ENCODE results near the gene FREY1.

Gene FREY1

GRCh38 chr11:45905095-45905494 is 2.0 kb downstream of the FREY1 start:
- Histone ChIP-seq H2AFZ (ENCODE audit: low read length) (no peak overlapping the region), H3K4me3 (ENCODE audit: low read length, poor library complexity, severe bottlenecking) (no peak overlapping the region), H3K4me2 (ENCODE audit: low read depth, low read length, poor library complexity, severe bottlenecking) (no peak overlapping the region), H3K9ac (ENCODE audit: low read depth, low read length, poor library complexity, severe bottlenecking) (no peak overlapping the region), H3K9me3 (ENCODE audit: insufficient read depth, low read depth, low read length) (no peaks in the 10 kb centered on the region), H3K27me3 (ENCODE audit: insufficient read depth, low read length, poor library complexity, severe bottlenecking) (no peaks in the 10 kb centered on the region), H3K79me2 (ENCODE audit: insufficient read depth, low read length) (no peaks in the 10 kb centered on the region), H3F3A (ENCODE audit: low read depth) (no peaks in the 10 kb centered on the region), H3K9me2 (replicated peaks; ENCODE audit: low read depth, low read length) (no peaks in the 10 kb centered on the region), H3K4me1 (ENCODE audit: insufficient read depth, low read length, poor library complexity, severe bottlenecking) (peaks cover 15% of the 10 kb centered on the region), H4K20me1 (ENCODE audit: insufficient read depth, low read length, poor library complexity, severe bottlenecking) (no peaks in the 10 kb centered on the region), H3K36me3 (ENCODE audit: insufficient read depth, low read length) (peaks cover 5% of the 10 kb centered on the region; the same call in 1 of the 2 replicates)
- TF ChIP-seq EZH2phosphoT487 (IDR thresholded peaks at IDR 0.05; ENCODE audit: borderline replicate concordance) (no peak), CTCF (conservative IDR thresholded peaks at IDR 0.05; ENCODE audit: low read length) (no peak)

DNA sequence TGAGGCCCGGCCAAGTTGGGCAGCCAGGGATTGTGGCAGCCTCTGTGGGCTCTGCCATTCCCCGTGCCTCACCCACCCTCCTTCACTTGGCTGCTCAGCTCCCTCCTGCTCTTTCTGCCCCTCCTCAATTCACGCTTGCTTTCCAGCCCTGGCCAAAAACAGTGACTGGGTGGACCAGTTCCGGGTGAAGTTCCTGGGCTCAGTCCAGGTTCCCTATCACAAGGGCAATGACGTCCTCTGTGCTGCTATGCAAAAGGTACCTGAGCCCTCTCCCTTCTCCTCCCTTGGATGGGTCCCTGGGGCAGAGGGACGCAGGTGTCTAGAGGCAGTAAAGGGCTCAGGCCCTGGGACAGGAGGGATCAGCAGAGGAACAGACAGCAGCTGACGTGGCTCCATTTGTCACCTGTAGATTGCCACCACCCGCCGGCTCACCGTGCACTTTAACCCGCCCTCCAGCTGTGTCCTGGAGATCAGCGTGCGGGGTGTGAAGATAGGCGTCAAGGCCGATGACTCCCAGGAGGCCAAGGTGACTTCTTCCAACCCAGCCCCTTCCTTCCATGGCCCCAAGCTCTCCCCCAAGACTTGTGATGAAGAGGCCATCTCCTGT is 2.7 kb downstream of the FREY1 start:
- Histone ChIP-seq H3K36me3 (ENCODE audit: insufficient read depth, low read length) (no peaks in the 10 kb centered on the region), H3K9me3 (ENCODE audit: insufficient read depth, low read depth, low read length) (no peaks in the 10 kb centered on the region), H4K20me1 (ENCODE audit: insufficient read depth, low read length, poor library complexity, severe bottlenecking) (no peaks in the 10 kb centered on the region), H3K27me3 (ENCODE audit: insufficient read depth, low read length, poor library complexity, severe bottlenecking) (no peaks in the 10 kb centered on the region), H3K9ac (ENCODE audit: low read depth, low read length, poor library complexity, severe bottlenecking) (no peak overlapping the region), H3K4me3 (ENCODE audit: low read length, poor library complexity, severe bottlenecking) (no peak overlapping the region), H3F3A (ENCODE audit: low read depth) (no peaks in the 10 kb centered on the region), H2AFZ (ENCODE audit: low read length) (no peak overlapping the region), H3K79me2 (ENCODE audit: insufficient read depth, low read length) (no peaks in the 10 kb centered on the region), H3K4me1 (ENCODE audit: insufficient read depth, low read length, poor library complexity, severe bottlenecking) (peaks cover 15% of the 10 kb centered on the region), H3K4me2 (ENCODE audit: low read depth, low read length, poor library complexity, severe bottlenecking) (no peak overlapping the region), H3K9me2 (replicated peaks; ENCODE audit: low read depth, low read length) (no peaks in the 10 kb centered on the region)
- TF ChIP-seq CTCF (conservative IDR thresholded peaks at IDR 0.05; ENCODE audit: low read length) (no peak), EZH2phosphoT487 (IDR thresholded peaks at IDR 0.05; ENCODE audit: borderline replicate concordance) (no peak)

DNA sequence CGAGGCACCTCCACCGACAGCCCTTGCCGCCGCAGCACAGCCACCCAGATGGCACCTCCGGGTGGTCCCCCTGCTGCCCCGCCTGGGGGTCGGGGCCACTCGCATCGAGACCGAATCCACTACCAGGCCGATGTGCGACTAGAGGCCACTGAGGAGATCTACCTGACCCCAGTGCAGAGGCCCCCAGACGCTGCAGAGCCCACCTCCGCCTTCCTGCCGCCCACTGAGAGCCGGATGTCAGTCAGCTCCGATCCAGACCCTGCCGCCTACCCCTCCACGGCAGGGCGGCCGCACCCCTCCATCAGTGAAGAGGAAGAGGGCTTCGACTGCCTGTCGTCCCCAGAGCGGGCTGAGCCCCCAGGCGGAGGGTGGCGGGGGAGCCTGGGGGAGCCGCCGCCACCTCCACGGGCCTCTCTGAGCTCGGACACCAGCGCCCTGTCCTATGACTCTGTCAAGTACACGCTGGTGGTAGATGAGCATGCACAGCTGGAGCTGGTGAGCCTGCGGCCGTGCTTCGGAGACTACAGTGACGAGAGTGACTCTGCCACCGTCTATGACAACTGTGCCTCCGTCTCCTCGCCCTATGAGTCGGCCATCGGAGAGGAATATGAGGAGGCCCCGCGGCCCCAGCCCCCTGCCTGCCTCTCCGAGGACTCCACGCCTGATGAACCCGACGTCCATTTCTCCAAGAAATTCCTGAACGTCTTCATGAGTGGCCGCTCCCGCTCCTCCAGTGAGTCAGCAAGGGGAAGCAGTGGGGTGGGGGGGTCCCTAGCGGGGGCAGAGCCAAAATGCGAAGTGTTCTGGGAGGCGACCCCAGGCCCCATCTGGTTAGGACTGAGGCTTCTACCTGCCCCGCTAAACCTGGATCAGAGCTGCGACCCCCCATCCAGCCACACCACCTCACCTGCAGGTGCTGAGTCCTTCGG is 4.4 kb downstream of the FREY1 start:
- Histone ChIP-seq H3K4me3 (ENCODE audit: low read length, poor library complexity, severe bottlenecking) (no peak overlapping the region), H3K27me3 (ENCODE audit: insufficient read depth, low read length, poor library complexity, severe bottlenecking) (no peaks in the 10 kb centered on the region), H3K36me3 (ENCODE audit: insufficient read depth, low read length) (no peaks in the 10 kb centered on the region), H3K9me2 (replicated peaks; ENCODE audit: low read depth, low read length) (no peaks in the 10 kb centered on the region), H4K20me1 (ENCODE audit: insufficient read depth, low read length, poor library complexity, severe bottlenecking) (no peaks in the 10 kb centered on the region), H3K79me2 (ENCODE audit: insufficient read depth, low read length) (no peaks in the 10 kb centered on the region), H3K4me1 (ENCODE audit: insufficient read depth, low read length, poor library complexity, severe bottlenecking) (peaks cover 19% of the 10 kb centered on the region), H2AFZ (ENCODE audit: low read length) (no peak overlapping the region), H3K9ac (ENCODE audit: low read depth, low read length, poor library complexity, severe bottlenecking) (no peak overlapping the region), H3F3A (ENCODE audit: low read depth) (no peaks in the 10 kb centered on the region), H3K9me3 (ENCODE audit: insufficient read depth, low read depth, low read length) (no peaks in the 10 kb centered on the region), H3K4me2 (ENCODE audit: low read depth, low read length, poor library complexity, severe bottlenecking) (no peak overlapping the region)
- TF ChIP-seq CTCF (conservative IDR thresholded peaks at IDR 0.05; ENCODE audit: low read length) (no peak), EZH2phosphoT487 (IDR thresholded peaks at IDR 0.05; ENCODE audit: borderline replicate concordance) (no peak)

All from Loucy (cell line).